ENCODE results near the gene CDK6.

DNA sequence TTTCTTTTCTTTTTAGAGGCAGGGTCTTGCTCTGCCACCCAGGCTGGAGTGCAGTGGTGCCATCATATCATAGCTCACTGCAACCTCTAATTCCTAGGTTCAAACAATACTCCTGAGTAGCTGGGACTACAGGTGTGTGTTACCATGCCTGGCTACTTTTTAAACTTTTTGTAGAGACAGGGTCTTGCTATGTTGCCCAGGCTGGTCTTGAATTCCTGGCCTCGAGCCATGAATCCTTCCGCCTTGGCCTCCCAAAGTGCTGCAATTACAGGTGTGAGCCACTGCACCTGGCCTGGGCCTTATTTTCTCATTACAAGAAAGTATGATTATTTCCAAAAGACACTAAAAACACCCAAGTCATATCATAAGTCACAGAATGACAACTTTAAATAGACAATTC lies 106.6 kb downstream of the CDK6 start:
- TF ChIP-seq TARDBP (IDR thresholded peaks at IDR 0.05) (no peak), NFRKB (IDR thresholded peaks at IDR 0.05) (no peak), ELF4 (IDR thresholded peaks at IDR 0.05) (no peak), BHLHE40 (IDR thresholded peaks at IDR 0.05; ENCODE audit: borderline replicate concordance) (no peak), SP1 (IDR thresholded peaks at IDR 0.05) (no peak), SUZ12 (IDR thresholded peaks at IDR 0.05) (no peak), LEF1 (IDR thresholded peaks at IDR 0.05; ENCODE audit: borderline replicate concordance) (no peak), FOXM1 (IDR thresholded peaks at IDR 0.05; ENCODE audit: borderline replicate concordance) (no peak), FOXK2 (IDR thresholded peaks at IDR 0.05) (no peak), FOXA1 (IDR thresholded peaks at IDR 0.05) (no peak), ARNT (IDR thresholded peaks at IDR 0.05) (no peak), CTBP1 (IDR thresholded peaks at IDR 0.05; ENCODE audit: borderline replicate concordance) (no peak)
- TF ChIP-seq, protein P1, sequence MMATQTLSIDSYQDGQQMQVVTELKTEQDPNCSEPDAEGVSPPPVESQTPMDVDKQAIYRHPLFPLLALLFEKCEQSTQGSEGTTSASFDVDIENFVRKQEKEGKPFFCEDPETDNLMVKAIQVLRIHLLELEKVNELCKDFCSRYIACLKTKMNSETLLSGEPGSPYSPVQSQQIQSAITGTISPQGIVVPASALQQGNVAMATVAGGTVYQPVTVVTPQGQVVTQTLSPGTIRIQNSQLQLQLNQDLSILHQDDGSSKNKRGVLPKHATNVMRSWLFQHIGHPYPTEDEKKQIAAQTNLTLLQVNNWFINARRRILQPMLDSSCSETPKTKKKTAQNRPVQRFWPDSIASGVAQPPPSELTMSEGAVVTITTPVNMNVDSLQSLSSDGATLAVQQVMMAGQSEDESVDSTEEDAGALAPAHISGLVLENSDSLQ (IDR thresholded peaks at IDR 0.05), result no peak
